Measurements from ENCODE around the gene TNNT2. TPM values are rescaled to one million over a fixed set of nuclear protein-coding genes. Genes with fewer than 3 reads are reported as not detected.

Gene TNNT2
- polyA plus RNA-seq (2013, experiment 1 of 2; ENCODE audit: insufficient read length): 4.7 TPM
- polyA plus RNA-seq (2013, experiment 2 of 2; ENCODE audit: insufficient read length): 35.3 TPM

- no peak for DNase-seq
Observed at GRCh38 chr1:201377611-201378092, at the start of gene TNNT2. Gene TNNT2 (minus strand): TSS chr1:201377680. CDS start chr1:201373254, 4,426 bp downstream.

GRCh38 chr1:201426479-201427310 lies 49.2 kb upstream of the TNNT2 start:
- DNase-seq: peak; percentile 20

GRCh38 chr1:201424146-201424545 lies 46.7 kb upstream of the TNNT2 start:
- DNase-seq: no peak

- no peak for DNase-seq
Observed at GRCh38 chr1:201423655-201424054, 46.2 kb upstream of the TNNT2 start.

GRCh38 chr1:201422436-201423030 lies 45.1 kb upstream of the TNNT2 start:
- DNase-seq: no peak

GRCh38 chr1:201422026-201422425 lies 44.5 kb upstream of the TNNT2 start:
- no peak for DNase-seq

GRCh38 chr1:201421041-201421440 lies 43.6 kb upstream of the TNNT2 start:
- DNase-seq: no peak

- no peak for DNase-seq
Observed at GRCh38 chr1:201420608-201421002, 43.1 kb upstream of the TNNT2 start.

- no peak for DNase-seq
Observed at GRCh38 chr1:201419746-201420607, 42.5 kb upstream of the TNNT2 start.

- DNase-seq: no peak
Observed at GRCh38 chr1:201419256-201419655, 41.8 kb upstream of the TNNT2 start.

- no peak for DNase-seq
Observed at GRCh38 chr1:201418461-201418860, 41.0 kb upstream of the TNNT2 start.

- DNase-seq: no peak
Observed at GRCh38 chr1:201414051-201414738, 36.7 kb upstream of the TNNT2 start.

- no peak for DNase-seq
Observed at GRCh38 chr1:201411292-201411691, 33.8 kb upstream of the TNNT2 start.

- DNase-seq: no peak
Observed at GRCh38 chr1:201409440-201409839, 32.0 kb upstream of the TNNT2 start.

GRCh38 chr1:201408834-201409200 lies 31.3 kb upstream of the TNNT2 start:
- DNase-seq: no peak

GRCh38 chr1:201408176-201408833 lies 30.8 kb upstream of the TNNT2 start:
- DNase-seq: peak; percentile 73

GRCh38 chr1:201406831-201407406 lies 29.4 kb upstream of the TNNT2 start:
- DNase-seq: no peak

- no peak for DNase-seq
Observed at GRCh38 chr1:201405484-201405831, 28.0 kb upstream of the TNNT2 start.

- DNase-seq: no peak
Observed at GRCh38 chr1:201404722-201405483, 27.4 kb upstream of the TNNT2 start.

- DNase-seq: no peak
Observed at GRCh38 chr1:201404055-201404454, 26.6 kb upstream of the TNNT2 start.

- DNase-seq: no peak
Observed at GRCh38 chr1:201403359-201403758, 25.9 kb upstream of the TNNT2 start.

All from fibroblast of skin of scalp (primary cell).